GM13977 (cell line): ENCODE results near the gene CFB.

Experiments
- DNase-seq: peaks from one replicate; pipeline ENCODE4 v3.0.0; 2012; ENCODE audit warnings: low spot score
- CTCF ChIP-seq: IDR thresholded peaks from 2 replicates; pipeline ENCODE4 v1.5.1; 2012; ENCODE audit warnings: mild to moderate bottlenecking, control low read depth; ENCODE audit not compliant: insufficient read depth; ENCODE audit errors: extremely low read depth, missing control alignments
- in situ Hi-C: fragments of 300-500 bp; cut with MboI; formaldehyde crosslinking; loops from one replicate; pipeline ENCODE4 v1.12.0; 2022; ENCODE audit warnings: low sequenced_read_pairs, low pct_unique_long_range_greater_than_20kb, mixed read lengths, inconsistent platforms; ENCODE audit not compliant: unreplicated experiment

CFB gene

GRCh38 chr6:31948306-31948705 is 2.4 kb downstream of the CFB start:
- TF ChIP-seq CTCF: no peak
- in situ Hi-C loops: no loop called here
- no peak for DNase-seq

- no peak for DNase-seq
- in situ Hi-C loops: no loop called here
- no peak for TF ChIP-seq CTCF
These were observed 3.0 kb downstream of the CFB start for GRCh38 chr6:31948753-31949413.

GRCh38 chr6:31949926-31950548 is 4.1 kb downstream of the CFB start:
- in situ Hi-C loops: no loop called here
- DNase-seq: no peak
- TF ChIP-seq CTCF: no peak

GRCh38 chr6:31952140-31952805 is 6.4 kb downstream of the CFB start:
- DNase-seq: no peak
- in situ Hi-C loops: no loop called here
- TF ChIP-seq CTCF: peak; percentile 69

- no peak for TF ChIP-seq CTCF
- in situ Hi-C loops: no loop called here
- DNase-seq: no peak
These were observed 7.0 kb downstream of the CFB start for GRCh38 chr6:31952890-31953289.

- DNase-seq: no peak
- in situ Hi-C loops: no loop called here
- TF ChIP-seq CTCF: no peak
These were observed 8.6 kb downstream of the CFB start for GRCh38 chr6:31954511-31954910.
